HepG2 (cell line): ENCODE results near the gene PCYT2. TPM values are rescaled to one million over a fixed set of nuclear protein-coding genes. Genes with fewer than 3 reads are reported as not detected.

Source experiments
- ARID2 ChIP-seq: sonication (generic); formaldehyde crosslinking; IDR thresholded peaks from 2 replicates; pipeline ENCODE4 v1.8.1; 2022; ENCODE audit warnings: mild to moderate bottlenecking, missing genetic modification reagents, borderline replicate concordance
- ATF4 ChIP-seq, 2 experiments: fragments of 450-650 bp in 1 of 2; sonication (generic) in 1 of 2; formaldehyde crosslinking; IDR thresholded peaks; 2 replicates each; pipeline versions ENCODE4 v1.5.0 to v1.8.0; 2020 to 2022; ENCODE audit warnings: mild to moderate bottlenecking in 1 of 2, missing genetic modification reagents in 1 of 2
- CAMTA2 ChIP-seq: sonication (generic); formaldehyde crosslinking; IDR thresholded peaks from 2 replicates; pipeline ENCODE4 v1.4.0; 2020; ENCODE audit warnings: mild to moderate bottlenecking, missing genetic modification reagents, borderline replicate concordance
- CBX1 ChIP-seq: IDR thresholded peaks from one replicate; pipeline ENCODE4 v1.6.1; 2016; ENCODE audit warnings: antibody characterized with exemption, low read depth
- CEBPG ChIP-seq: IDR thresholded peaks from 2 replicates; pipeline ENCODE4 v1.6.1; 2016
- ELF1 ChIP-seq: sonication (generic); formaldehyde crosslinking; IDR thresholded peaks from 2 replicates; pipeline ENCODE4 v1.4.0; 2020; ENCODE audit warnings: missing genetic modification reagents
- FOXO1 ChIP-seq: sonication (generic); formaldehyde crosslinking; IDR thresholded peaks from 2 replicates; pipeline ENCODE4 v1.4.0; 2020; ENCODE audit warnings: missing genetic modification reagents
- MZF1 ChIP-seq: sonication (generic); formaldehyde crosslinking; IDR thresholded peaks from 2 replicates; pipeline ENCODE4 v1.8.1; 2023; ENCODE audit warnings: mild to moderate bottlenecking, missing genetic modification reagents, borderline replicate concordance
- RARA ChIP-seq: IDR thresholded peaks from 2 replicates; pipeline ENCODE4 v1.6.1; 2016; ENCODE audit warnings: missing genetic modification reagents, missing compliant biosample characterization
- RELA ChIP-seq: sonication (generic); formaldehyde crosslinking; IDR thresholded peaks from 2 replicates; pipeline ENCODE4 v1.4.0; 2020; ENCODE audit warnings: missing genetic modification reagents
- TCF12 ChIP-seq, 2 experiments: fragments of 450-650 bp in 1 of 2; sonication (generic) in 1 of 2; formaldehyde crosslinking in 1 of 2; IDR thresholded peaks; 2 replicates each; pipeline versions ENCODE4 v1.6.1 to v1.8.0; 2017 to 2022; ENCODE audit warnings: antibody characterized with exemption in 1 of 2, mild to moderate bottlenecking in 1 of 2, missing genetic modification reagents in 1 of 2, moderate library complexity in 1 of 2
- THAP8 ChIP-seq: sonication (generic); formaldehyde crosslinking; IDR thresholded peaks from 2 replicates; pipeline ENCODE4 v1.5.1; 2020; ENCODE audit warnings: missing genetic modification reagents, mild to moderate bottlenecking, borderline replicate concordance
- ZBTB34 ChIP-seq: sonication (generic); formaldehyde crosslinking; IDR thresholded peaks from 2 replicates; pipeline ENCODE4 v1.8.0; 2022; ENCODE audit warnings: mild to moderate bottlenecking, missing genetic modification reagents
- ZC3H13 ChIP-seq: sonication (generic); formaldehyde crosslinking; IDR thresholded peaks from 2 replicates; pipeline ENCODE4 v1.8.1; 2023; ENCODE audit warnings: mild to moderate bottlenecking, missing genetic modification reagents, moderate library complexity
- ZFP91 ChIP-seq: sonication (generic); formaldehyde crosslinking; IDR thresholded peaks from 2 replicates; pipeline ENCODE4 v1.9.0; 2022; ENCODE audit warnings: missing genetic modification reagents, mild to moderate bottlenecking, borderline replicate concordance
- ZKSCAN1 ChIP-seq: fragments of 150-350 bp; IDR thresholded peaks from 2 replicates; pipeline ENCODE4 v1.6.1; 2014; ENCODE audit warnings: low read length
- ZNF124 ChIP-seq: sonication (generic); formaldehyde crosslinking; IDR thresholded peaks from 2 replicates; pipeline ENCODE4 v1.4.0; 2020; ENCODE audit warnings: missing genetic modification reagents
- ZNF225 ChIP-seq: sonication (generic); formaldehyde crosslinking; IDR thresholded peaks from 2 replicates; pipeline ENCODE4 v1.4.0; 2020; ENCODE audit warnings: mild to moderate bottlenecking, missing genetic modification reagents
- ZNF292 ChIP-seq: sonication (generic); formaldehyde crosslinking; IDR thresholded peaks from 2 replicates; pipeline ENCODE4 v1.8.1; 2022; ENCODE audit warnings: mild to moderate bottlenecking, low read depth, missing genetic modification reagents, borderline replicate concordance
- ZNF30 ChIP-seq: sonication (generic); formaldehyde crosslinking; IDR thresholded peaks from 2 replicates; pipeline ENCODE4 v1.5.0; 2020; ENCODE audit warnings: mild to moderate bottlenecking, missing genetic modification reagents
- ZNF367 ChIP-seq: sonication (generic); formaldehyde crosslinking; IDR thresholded peaks from 2 replicates; pipeline ENCODE4 v1.4.0; 2020; ENCODE audit warnings: missing genetic modification reagents, borderline replicate concordance
- ZNF782 ChIP-seq: sonication (generic); formaldehyde crosslinking; IDR thresholded peaks from 2 replicates; pipeline ENCODE4 v1.4.0; 2020; ENCODE audit warnings: missing genetic modification reagents, mild to moderate bottlenecking, borderline replicate concordance
- ZSCAN22 ChIP-seq: sonication (generic); formaldehyde crosslinking; IDR thresholded peaks from 2 replicates; pipeline ENCODE4 v1.4.0; 2020; ENCODE audit warnings: mild to moderate bottlenecking, missing genetic modification reagents
- polyA plus RNA-seq, 8 experiments: library from polyadenylated mRNA; depleted of rRNA in 3 of 8; stranded (reverse) in 7 of 8; unstranded in 1 of 8; fragments of >200 nt; fragmentation: Illumina TruSeq in 4 of 8; extraction: Trizol in 4 of 8; gene quantifications; 2 replicates each; pipeline versions ENCODE4 v1.2.1 to v1.2.3, GENCODE V29; 2011 to 2016; ENCODE audit warnings: low read depth in 4 of 8, missing spikeins in 1 of 8, mixed read lengths in 1 of 8; ENCODE audit not compliant: insufficient read depth in 1 of 8
- total RNA-seq, 5 experiments: library from RNA; depleted of rRNA; stranded (reverse); fragments of >200 nt; fragmentation: Illumina TruSeq; extraction: Trizol; gene quantifications; 2 replicates each; pipeline ENCODE4 v1.2.3, GENCODE V29; 2016; ENCODE audit warnings: low read depth in 1 of 5

PCYT2 gene
- total and polyA plus RNA-seq, 2 of the 13 experiments (the other 11 are each of a cell fraction or from before 2014, with no cell fraction given), result 147 to 297 TPM

GRCh38 chr17:81927653-81928543, 16.7 kb upstream of the PCYT2 start, which contains the start of gene MAFG (continued):
- no peak for TF ChIP-seq ZBTB34
- 0 out of 2 replicates have a peak, but pooled peaks have one; percentile 4 for TF ChIP-seq CEBPG (CRISPR knock-in tag)
- TF ChIP-seq CAMTA2 (CRISPR knock-in tag), result peak; percentile 91; the same call in 1 of the 2 replicates
- no peak for TF ChIP-seq ZKSCAN1
- peak; percentile 53; the same call in 1 of the 2 replicates for TF ChIP-seq ZNF225 (CRISPR knock-in tag)
- TF ChIP-seq ZNF30, result no peak
- TF ChIP-seq ARID2 (CRISPR knock-in tag), result peak; percentile 18; the same call in 1 of the 2 replicates
- TF ChIP-seq FOXO1, result peak; percentile 35
- TF ChIP-seq ZNF367 (CRISPR knock-in tag), result no peak
- TF ChIP-seq THAP8, result 0 out of 2 replicates have a peak, but pooled peaks have one; percentile 56
- TF ChIP-seq TCF12 (IDR thresholded peaks at IDR 0.05), result no peak
- TF ChIP-seq TCF12 (CRISPR knock-in tag; IDR thresholded peaks at IDR 0.05), result peak; percentile 80; the same call in 1 of the 2 replicates
- TF ChIP-seq RARA (CRISPR knock-in tag), result no peak
- peak; percentile 27; the same call in 1 of the 2 replicates for TF ChIP-seq ZNF124 (CRISPR knock-in tag)
- TF ChIP-seq ELF1 (CRISPR knock-in tag), result 0 out of 2 replicates have a peak, but pooled peaks have one; percentile 16
- TF ChIP-seq ZC3H13 (CRISPR knock-in tag), result peak; percentile 99
- TF ChIP-seq CBX1, result no peak
- no peak for TF ChIP-seq ZNF292 (CRISPR knock-in tag)
- peak in 1 of 2 experiments; percentile 79; a peak in 2 of 4 replicates for TF ChIP-seq ATF4 (CRISPR knock-in tag; IDR thresholded peaks at IDR 0.05)
- no peak for TF ChIP-seq RELA (CRISPR knock-in tag)
- TF ChIP-seq ZNF782, result no peak; the same call in 1 of the 2 replicates
- no peak for TF ChIP-seq MZF1 (CRISPR knock-in tag)
- peak; percentile 99 for TF ChIP-seq ZFP91
- TF ChIP-seq ZSCAN22 (CRISPR knock-in tag), result peak; percentile 62; the same call in 1 of the 2 replicates
